ENCODE data around the gene RPLP1.
"Not testable (repeated sequence)": the region's sequence is repeated elsewhere in the genome, so short reads cannot be mapped to it uniquely, and the experiment has no call there.

Gene RPLP1

GRCh38 chr15:69443032-69443611, 9.5 kb upstream of the RPLP1 start:
- no peak for DNase-seq

- DNase-seq, result no peak
These were observed 7.9 kb upstream of the RPLP1 start for GRCh38 chr15:69444686-69445085.

- DNase-seq, result no peak
These were observed 5.7 kb upstream of the RPLP1 start for GRCh38 chr15:69446953-69447352.

- DNase-seq, result not testable (repeated sequence)
These were observed 2.4 kb upstream of the RPLP1 start for GRCh38 chr15:69450221-69450620.

GRCh38 chr15:69450968-69451695, 1.5 kb upstream of the RPLP1 start:
- no peak for DNase-seq

- DNase-seq, result no peak
These were observed 497 bp upstream of the RPLP1 start for GRCh38 chr15:69451951-69452691.

GRCh38 chr15:69454953-69455352, 2.3 kb downstream of the RPLP1 start:
- DNase-seq, result no peak

GRCh38 chr15:69456208-69457166, 3.9 kb downstream of the RPLP1 start:
- DNase-seq, result no peak

GRCh38 chr15:69457304-69458280, 5.0 kb downstream of the RPLP1 start:
- no peak for DNase-seq

GRCh38 chr15:69459066-69459465, 6.4 kb downstream of the RPLP1 start:
- DNase-seq, result no peak

- DNase-seq, result no peak
These were observed 7.9 kb downstream of the RPLP1 start for GRCh38 chr15:69460481-69460880.

GRCh38 chr15:69462030-69462492, 9.4 kb downstream of the RPLP1 start:
- DNase-seq, result no peak

GRCh38 chr15:69462493-69463181, 10.0 kb downstream of the RPLP1 start:
- DNase-seq, result peak; percentile 88

- no peak for DNase-seq
These were observed 10.7 kb downstream of the RPLP1 start for GRCh38 chr15:69463182-69463756.

- DNase-seq, result no peak
These were observed 12.6 kb downstream of the RPLP1 start for GRCh38 chr15:69465253-69465652.

GRCh38 chr15:69466733-69467132, 14.1 kb downstream of the RPLP1 start:
- DNase-seq, result no peak

- no peak for DNase-seq
These were observed 15.0 kb downstream of the RPLP1 start for GRCh38 chr15:69467636-69468035.

- DNase-seq, result peak; percentile 96
These were observed 15.9 kb downstream of the RPLP1 start for GRCh38 chr15:69468241-69469121.

- no peak for DNase-seq
These were observed 17.0 kb downstream of the RPLP1 start for GRCh38 chr15:69469467-69470201.

All from NCI-H1417 treated with DMSO at 0.1 percent for 48 hours (cell line).